Activated CD4-positive, CD25-positive, alpha-beta regulatory T cell (primary cell): ENCODE data around the gene CYSRT1.
A peak's percentile ranks its signal among the peaks of the same experiment; 100 is the strongest.

Experiments
- DNase-seq, 4 experiments: peaks; one replicate each; lab custom pipeline; 2025; lab: John Stamatoyannopoulos, UW

The CYSRT1 gene

GRCh38 chr9:137224830-137225694, at the start of gene CYSRT1:
CYSRT1 (plus strand) TSS chr9:137225174; CDS start chr9:137225622, 448 bp downstream.
- DNase-seq = no peak

- no peak for DNase-seq
Measured at GRCh38 chr9:137175345-137175961, 49.5 kb upstream of the CYSRT1 start.

GRCh38 chr9:137176302-137177182, 48.4 kb upstream of the CYSRT1 start:
- DNase-seq = no peak

- no peak for DNase-seq
Measured at GRCh38 chr9:137178201-137178938, 46.6 kb upstream of the CYSRT1 start.

GRCh38 chr9:137178939-137179630, 45.9 kb upstream of the CYSRT1 start:
- no peak for DNase-seq

- no peak for DNase-seq
Measured at GRCh38 chr9:137179761-137180160, 45.2 kb upstream of the CYSRT1 start.

GRCh38 chr9:137180491-137180890, 44.5 kb upstream of the CYSRT1 start:
- DNase-seq = no peak

- DNase-seq = no peak
Measured at GRCh38 chr9:137181680-137182079, 43.3 kb upstream of the CYSRT1 start.

- no peak for DNase-seq
Measured at GRCh38 chr9:137182836-137183235, 42.1 kb upstream of the CYSRT1 start.

GRCh38 chr9:137183980-137184595, 40.9 kb upstream of the CYSRT1 start:
- no peak for DNase-seq

GRCh38 chr9:137184881-137185660, 39.9 kb upstream of the CYSRT1 start:
- no peak for DNase-seq

GRCh38 chr9:137185921-137186320, 39.1 kb upstream of the CYSRT1 start:
- DNase-seq = no peak

GRCh38 chr9:137186385-137186784, 38.6 kb upstream of the CYSRT1 start:
- DNase-seq = no peak

- no peak for DNase-seq
Measured at GRCh38 chr9:137187386-137187785, 37.6 kb upstream of the CYSRT1 start.

- DNase-seq = no peak
Measured at GRCh38 chr9:137188086-137188489, 36.9 kb upstream of the CYSRT1 start.

GRCh38 chr9:137188490-137189296, 36.3 kb upstream of the CYSRT1 start, which contains the start of the genes ANAPC2 and SSNA1:
ANAPC2 (minus strand) TSS chr9:137188560; CDS start chr9:137188532, 28 bp downstream.
SSNA1 (plus strand) TSS chr9:137188676; CDS start chr9:137188727, 51 bp downstream.
- peak; percentile 83 to 90 (median 88) for DNase-seq

- DNase-seq = no peak
Measured at GRCh38 chr9:137189297-137190295, 35.4 kb upstream of the CYSRT1 start.
